Osteocyte (in vitro differentiated cells): ENCODE measurements around the gene PLET1. TPM values are rescaled to one million over a fixed set of nuclear protein-coding genes. Genes with fewer than 3 reads are reported as not detected.

Source experiments
- DNase-seq: peaks from one replicate; pipeline ENCODE4 v3.0.0; 2021; ENCODE audit warnings: mixed read lengths; ENCODE audit not compliant: unreplicated experiment; ENCODE audit errors: extremely low spot score
- H3K27ac Mint-ChIP-seq: one replicate; pipeline ENCODE4 v1.8.0; 2021; ENCODE audit warnings: mild to moderate bottlenecking, mixed read lengths; ENCODE audit not compliant: unreplicated experiment
- H3K27me3 Mint-ChIP-seq: one replicate; pipeline ENCODE4 v1.8.0; 2021; ENCODE audit warnings: mixed read lengths; ENCODE audit not compliant: unreplicated experiment
- H3K36me3 Mint-ChIP-seq: one replicate; pipeline ENCODE4 v1.8.0; 2021; ENCODE audit warnings: mixed read lengths; ENCODE audit not compliant: unreplicated experiment
- H3K4me1 Mint-ChIP-seq: one replicate; pipeline ENCODE4 v1.8.0; 2021; ENCODE audit warnings: mixed read lengths; ENCODE audit not compliant: unreplicated experiment
- H3K4me3 Mint-ChIP-seq: one replicate; pipeline ENCODE4 v1.8.0; 2021; ENCODE audit warnings: mild to moderate bottlenecking, moderate library complexity, mixed read lengths; ENCODE audit not compliant: unreplicated experiment
- H3K9me3 Mint-ChIP-seq: one replicate; pipeline ENCODE4 v1.8.0; 2021; ENCODE audit warnings: mixed read lengths; ENCODE audit not compliant: unreplicated experiment
- total RNA-seq: library from RNA; stranded (reverse); gene quantifications from 2 replicates; pipeline ENCODE4 v1.2.1, GENCODE V29; 2021
- TF ChIP-seq, protein P1 (sequence below): fragments of 200-600 bp; sonication (generic); IDR thresholded peaks from 2 replicates; pipeline ENCODE4 v1.5.0; 2021; ENCODE audit warnings: antibody characterized with exemption, mild to moderate bottlenecking, moderate library complexity

Gene PLET1
- total RNA-seq, 1 donor from 2014 or later, result not detected

DNA sequence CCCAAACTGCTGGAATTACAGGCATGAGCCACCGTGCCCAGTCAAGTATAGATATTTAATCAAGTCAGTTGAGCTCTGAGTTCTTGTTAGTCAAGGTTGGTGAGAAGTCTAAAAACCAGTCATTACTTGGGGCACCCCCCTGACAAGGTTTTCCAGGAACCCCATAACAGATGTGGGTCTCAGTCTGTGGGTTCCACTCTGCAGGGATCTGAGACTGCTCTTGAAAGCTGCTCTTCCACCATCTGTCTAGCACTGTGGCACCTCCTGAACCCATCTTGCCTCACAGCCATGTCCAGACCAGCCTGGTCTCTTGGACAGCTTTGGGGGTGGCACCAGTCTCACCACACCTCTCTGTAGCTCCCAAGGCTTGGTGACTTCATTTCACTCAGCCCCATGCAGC lies 44.3 kb upstream of the PLET1 start:
- Mint-ChIP-seq H3K27ac (no peak overlapping the region), H3K27me3 (no peaks in the 10 kb centered on the region), H3K4me3 (no peak overlapping the region), H3K9me3 (peaks cover 11% of the 10 kb centered on the region), H3K36me3 (peaks cover 3% of the 10 kb centered on the region), H3K4me1 (peaks cover 17% of the 10 kb centered on the region)
- no peak for DNase-seq
- TF ChIP-seq, protein P1, sequence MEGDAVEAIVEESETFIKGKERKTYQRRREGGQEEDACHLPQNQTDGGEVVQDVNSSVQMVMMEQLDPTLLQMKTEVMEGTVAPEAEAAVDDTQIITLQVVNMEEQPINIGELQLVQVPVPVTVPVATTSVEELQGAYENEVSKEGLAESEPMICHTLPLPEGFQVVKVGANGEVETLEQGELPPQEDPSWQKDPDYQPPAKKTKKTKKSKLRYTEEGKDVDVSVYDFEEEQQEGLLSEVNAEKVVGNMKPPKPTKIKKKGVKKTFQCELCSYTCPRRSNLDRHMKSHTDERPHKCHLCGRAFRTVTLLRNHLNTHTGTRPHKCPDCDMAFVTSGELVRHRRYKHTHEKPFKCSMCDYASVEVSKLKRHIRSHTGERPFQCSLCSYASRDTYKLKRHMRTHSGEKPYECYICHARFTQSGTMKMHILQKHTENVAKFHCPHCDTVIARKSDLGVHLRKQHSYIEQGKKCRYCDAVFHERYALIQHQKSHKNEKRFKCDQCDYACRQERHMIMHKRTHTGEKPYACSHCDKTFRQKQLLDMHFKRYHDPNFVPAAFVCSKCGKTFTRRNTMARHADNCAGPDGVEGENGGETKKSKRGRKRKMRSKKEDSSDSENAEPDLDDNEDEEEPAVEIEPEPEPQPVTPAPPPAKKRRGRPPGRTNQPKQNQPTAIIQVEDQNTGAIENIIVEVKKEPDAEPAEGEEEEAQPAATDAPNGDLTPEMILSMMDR, result no peak

DNA sequence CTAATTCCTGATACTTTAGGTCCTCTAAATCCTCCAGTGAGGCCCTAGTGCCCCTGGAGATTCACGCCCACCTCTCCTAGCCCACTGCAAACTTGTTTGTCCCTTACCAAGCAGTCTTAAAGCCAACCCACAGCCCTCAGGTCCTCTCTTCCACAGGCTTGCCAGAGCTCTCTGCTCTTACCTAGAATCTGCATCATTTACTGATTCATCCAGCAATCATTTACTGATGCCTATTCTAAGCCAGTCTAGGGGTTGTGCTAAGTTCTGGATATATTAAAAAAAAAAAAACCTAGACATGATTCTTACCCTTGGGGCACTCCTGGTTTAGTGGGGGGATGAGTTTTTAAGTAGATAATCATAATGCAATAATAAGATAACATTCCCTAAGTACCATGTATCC lies 43.0 kb upstream of the PLET1 start:
- Mint-ChIP-seq H3K4me1 (peaks cover 20% of the 10 kb centered on the region), H3K27ac (no peak overlapping the region), H3K4me3 (no peak overlapping the region), H3K9me3 (peaks cover 7% of the 10 kb centered on the region), H3K27me3 (no peaks in the 10 kb centered on the region), H3K36me3 (peaks cover 3% of the 10 kb centered on the region)
- no peak for DNase-seq
- TF ChIP-seq, protein P1, result no peak

DNA sequence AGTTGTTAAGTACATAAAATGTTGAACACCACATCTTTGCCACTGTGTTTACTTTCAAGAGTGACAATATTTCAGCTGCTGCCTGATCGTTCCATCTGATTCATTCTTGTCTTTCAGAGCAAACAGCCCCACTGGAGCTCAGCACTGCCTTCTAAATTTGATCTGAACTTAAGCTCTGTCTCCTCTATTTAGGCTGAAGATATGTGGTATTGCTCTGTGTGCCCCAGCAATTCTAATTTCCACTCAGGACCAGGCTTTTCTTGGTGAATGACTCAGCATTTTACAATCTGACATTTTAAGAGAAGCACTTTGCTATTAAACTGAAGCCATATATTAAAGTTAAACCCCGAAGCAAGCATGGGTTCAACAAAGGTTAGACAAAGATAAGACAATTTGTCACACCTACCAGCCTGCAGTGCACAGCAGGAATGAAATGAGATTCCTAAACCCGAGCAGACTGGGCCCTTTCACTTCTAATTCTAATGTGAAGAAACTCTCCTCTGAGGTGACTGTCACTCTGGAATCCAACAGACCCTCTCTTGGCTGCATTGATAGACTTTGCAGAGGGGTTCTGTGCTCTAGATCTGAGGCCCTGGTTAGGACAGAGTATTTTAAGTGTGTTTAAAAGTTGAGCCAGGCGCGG lies 41.7 kb upstream of the PLET1 start:
- H3K4me1 Mint-ChIP-seq, result peaks cover 23% of the 10 kb centered on the region
- no peaks in the 10 kb centered on the region for H3K9me3 Mint-ChIP-seq
- no peak overlapping the region for H3K4me3 Mint-ChIP-seq
- H3K36me3 Mint-ChIP-seq, result peaks cover under 1% of the 10 kb centered on the region
- H3K27ac Mint-ChIP-seq, result peak overlapping the region; percentile 80
- no peak for DNase-seq
- TF ChIP-seq, protein P1, result no peak
- H3K27me3 Mint-ChIP-seq, result no peaks in the 10 kb centered on the region

DNA sequence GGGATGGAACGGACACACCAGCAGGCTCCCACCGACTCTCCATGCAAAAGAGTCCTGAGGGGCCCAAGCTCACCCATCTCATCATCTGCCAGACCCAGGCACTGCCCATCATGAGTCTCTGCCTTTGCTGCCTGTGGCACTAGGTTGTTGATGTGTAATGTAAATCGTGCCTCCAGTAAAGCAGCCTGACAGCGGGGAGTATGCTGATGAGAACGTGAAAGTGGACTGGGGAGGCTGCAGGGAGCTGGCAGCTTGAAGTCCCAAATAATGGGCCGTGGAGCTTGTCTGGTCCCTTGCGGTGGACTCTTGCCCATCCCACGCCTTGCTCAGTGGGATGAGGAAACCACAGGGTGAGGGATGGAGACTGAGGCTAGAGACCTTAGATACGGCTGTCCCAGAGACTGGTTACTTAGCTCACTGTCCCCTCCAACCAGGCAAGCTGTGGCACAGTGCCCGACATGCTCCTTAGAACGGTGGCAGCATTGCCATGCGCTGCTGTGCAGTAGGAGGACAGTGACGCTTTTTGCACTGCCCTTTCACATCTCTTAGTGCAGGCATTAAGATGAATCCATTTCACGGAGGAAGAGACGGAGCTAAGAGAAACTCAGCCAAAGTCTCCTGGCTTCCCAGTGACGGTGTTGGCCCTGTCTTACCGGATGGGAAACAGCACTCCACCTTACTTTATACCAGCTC lies 39.6 kb upstream of the PLET1 start:
- Mint-ChIP-seq H3K9me3 (no peaks in the 10 kb centered on the region), H3K36me3 (peaks cover 3% of the 10 kb centered on the region), H3K27me3 (no peaks in the 10 kb centered on the region), H3K27ac (no peak overlapping the region), H3K4me3 (no peak overlapping the region), H3K4me1 (peaks cover 25% of the 10 kb centered on the region)
- no peak for DNase-seq
- TF ChIP-seq, protein P1, result no peak

DNA sequence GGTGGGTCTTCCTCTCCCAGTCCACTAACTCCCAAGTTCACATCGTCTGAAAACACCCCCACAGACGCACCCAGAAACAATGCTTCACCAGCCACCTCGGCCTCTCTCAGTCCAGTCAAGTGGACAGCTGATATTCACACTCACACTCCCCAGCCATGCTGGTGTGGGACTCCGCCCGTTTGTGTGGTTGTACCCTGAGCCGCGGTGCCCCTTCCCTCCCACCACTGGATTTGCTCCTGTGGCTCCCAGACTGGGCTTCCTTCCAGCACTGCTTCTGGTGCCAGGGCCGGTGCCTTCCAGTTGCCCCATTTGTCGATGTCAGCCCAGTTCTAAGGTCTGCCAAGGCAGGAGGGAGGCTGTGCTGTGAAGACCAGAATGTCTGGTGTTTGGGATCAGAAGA lies 37.9 kb upstream of the PLET1 start:
- TF ChIP-seq, protein P1, result no peak

More for the DNA sequence above, 37.9 kb upstream of the PLET1 start:
- Mint-ChIP-seq H3K27me3 (no peaks in the 10 kb centered on the region), H3K4me1 (peaks cover 42% of the 10 kb centered on the region), H3K4me3 (no peak overlapping the region), H3K9me3 (no peaks in the 10 kb centered on the region), H3K27ac (no peak overlapping the region), H3K36me3 (peaks cover 5% of the 10 kb centered on the region)
- no peak for DNase-seq
